IMR-90 (cell line): ENCODE measurements around the gene ABITRAM.

ENCODE experiments used
- MXI1 ChIP-seq: IDR thresholded peaks from 2 replicates; pipeline ENCODE4 v1.6.1; 2012; ENCODE audit warnings: low read depth, mild to moderate bottlenecking, low read length, moderate library complexity, borderline replicate concordance
- POLR2A ChIP-seq: IDR thresholded peaks from 2 replicates; pipeline ENCODE4 v1.6.1; 2012; ENCODE audit warnings: mild to moderate bottlenecking, low read depth, low read length
- RCOR1 ChIP-seq: IDR thresholded peaks from 2 replicates; pipeline ENCODE4 v1.6.1; 2012; ENCODE audit warnings: mild to moderate bottlenecking, low read length, improper control_type of control experiment; ENCODE audit not compliant: insufficient replicate concordance
- RFX5 ChIP-seq: IDR thresholded peaks from 2 replicates; pipeline ENCODE4 v1.8.0; 2012; ENCODE audit warnings: low read depth, mild to moderate bottlenecking, low read length, moderate library complexity
- TF ChIP-seq, protein P1 (sequence below): conservative IDR thresholded peaks from 2 replicates; pipeline ENCODE4 v1.5.1; 2012; ENCODE audit warnings: mild to moderate bottlenecking, low read depth, low read length, improper control_type of control experiment

DNA sequence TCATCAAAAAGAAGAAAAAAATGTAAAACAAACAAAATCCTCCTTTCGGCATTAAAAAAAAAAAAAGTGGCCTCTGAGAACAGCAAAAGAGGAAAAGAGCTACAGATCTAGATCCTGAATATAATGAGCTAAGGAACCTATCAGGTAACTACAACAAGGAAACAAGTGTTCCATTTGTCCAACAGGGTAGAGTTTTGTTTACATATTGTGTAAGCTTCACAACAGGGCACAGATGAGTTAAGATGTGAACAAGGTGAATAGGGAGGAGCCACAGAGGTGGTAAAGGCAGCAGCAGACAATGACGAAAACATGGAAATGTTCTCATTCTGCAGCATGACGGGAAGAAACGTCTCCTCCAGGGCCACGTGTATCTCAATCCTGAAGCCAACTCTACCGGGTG, 14.7 kb upstream of the ABITRAM start:
- TF ChIP-seq MXI1 (no peak), RCOR1 (no peak), POLR2A (no peak), RFX5 (no peak)
- TF ChIP-seq, protein P1, sequence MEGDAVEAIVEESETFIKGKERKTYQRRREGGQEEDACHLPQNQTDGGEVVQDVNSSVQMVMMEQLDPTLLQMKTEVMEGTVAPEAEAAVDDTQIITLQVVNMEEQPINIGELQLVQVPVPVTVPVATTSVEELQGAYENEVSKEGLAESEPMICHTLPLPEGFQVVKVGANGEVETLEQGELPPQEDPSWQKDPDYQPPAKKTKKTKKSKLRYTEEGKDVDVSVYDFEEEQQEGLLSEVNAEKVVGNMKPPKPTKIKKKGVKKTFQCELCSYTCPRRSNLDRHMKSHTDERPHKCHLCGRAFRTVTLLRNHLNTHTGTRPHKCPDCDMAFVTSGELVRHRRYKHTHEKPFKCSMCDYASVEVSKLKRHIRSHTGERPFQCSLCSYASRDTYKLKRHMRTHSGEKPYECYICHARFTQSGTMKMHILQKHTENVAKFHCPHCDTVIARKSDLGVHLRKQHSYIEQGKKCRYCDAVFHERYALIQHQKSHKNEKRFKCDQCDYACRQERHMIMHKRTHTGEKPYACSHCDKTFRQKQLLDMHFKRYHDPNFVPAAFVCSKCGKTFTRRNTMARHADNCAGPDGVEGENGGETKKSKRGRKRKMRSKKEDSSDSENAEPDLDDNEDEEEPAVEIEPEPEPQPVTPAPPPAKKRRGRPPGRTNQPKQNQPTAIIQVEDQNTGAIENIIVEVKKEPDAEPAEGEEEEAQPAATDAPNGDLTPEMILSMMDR = no peak
